Stimulated activated CD8-positive, alpha-beta memory T cell treated with anti-CD3 and anti-CD28 coated beads, Interleukin-12 subunit alpha, Interleukin-12 subunit beta, amount 100 ng/mL, for 4 hours (primary cell): Measurements from ENCODE around the gene RSL24D1.
A peak's percentile ranks its signal among the peaks of the same experiment; 100 is the strongest.
"Not testable (repeated sequence)": the region's sequence is repeated elsewhere in the genome, so short reads cannot be mapped to it uniquely, and the experiment has no call there.

Source experiments
- DNase-seq: peaks from one replicate; pipeline ENCODE4 v3.0.0-alpha.2; 2020; ENCODE audit warnings: low read depth

The RSL24D1 gene

GRCh38 chr15:55204464-55204863 lies 7.7 kb upstream of the RSL24D1 start:
- DNase-seq = no peak

- no peak for DNase-seq
Measured at GRCh38 chr15:55202206-55202605, 5.5 kb upstream of the RSL24D1 start.

- no peak for DNase-seq
Measured at GRCh38 chr15:55198706-55199105, 2.0 kb upstream of the RSL24D1 start.

- no peak for DNase-seq
Measured at GRCh38 chr15:55197719-55198118, 978 bp upstream of the RSL24D1 start.

- no peak for DNase-seq
Measured at GRCh38 chr15:55197362-55197705, 593 bp upstream of the RSL24D1 start.

- no peak for DNase-seq
Measured at GRCh38 chr15:55195996-55196395, 745 bp downstream of the RSL24D1 start.

GRCh38 chr15:55194256-55194655 lies 2.5 kb downstream of the RSL24D1 start:
- DNase-seq = no peak

GRCh38 chr15:55186331-55186730 lies 10.4 kb downstream of the RSL24D1 start:
- DNase-seq = no peak

GRCh38 chr15:55183679-55184078 lies 13.1 kb downstream of the RSL24D1 start:
- DNase-seq = no peak

GRCh38 chr15:55179141-55179540 lies 17.6 kb downstream of the RSL24D1 start:
- no peak for DNase-seq

- DNase-seq = no peak
Measured at GRCh38 chr15:55170361-55170760, 26.4 kb downstream of the RSL24D1 start.

- DNase-seq = peak; percentile 6
Measured at GRCh38 chr15:55168350-55168974, 28.3 kb downstream of the RSL24D1 start.

- no peak for DNase-seq
Measured at GRCh38 chr15:55164284-55164683, 32.5 kb downstream of the RSL24D1 start.

- DNase-seq = no peak
Measured at GRCh38 chr15:55151631-55152030, 45.1 kb downstream of the RSL24D1 start.

GRCh38 chr15:55143132-55143531 lies 53.6 kb downstream of the RSL24D1 start:
- DNase-seq = not testable (repeated sequence)

GRCh38 chr15:55133972-55134371 lies 62.8 kb downstream of the RSL24D1 start:
- no peak for DNase-seq

GRCh38 chr15:55132672-55133071 lies 64.1 kb downstream of the RSL24D1 start:
- DNase-seq = no peak
